HCT116 (cell line): ENCODE results near the gene C1QTNF9B. TPM values are rescaled to one million over a fixed set of nuclear protein-coding genes. Genes with fewer than 3 reads are reported as not detected.

Experiments
- ATAC-seq: fragments of 200-7000 bp; cut with Tn5 transposase; 2 replicates; pipeline ENCODE4 v1.9.1; 2020; ENCODE audit warnings: mild to moderate bottlenecking, moderate library complexity
- BruUV-seq: library from RNA; stranded (reverse); fragments of 400-500 nt; replicated peaks from 2 replicates; lab custom pipeline; 2021; lab: Mats Ljungman, UMichigan
- CTCF ChIA-PET: fragments of 300-600 bp; sonication (Branson Sonifier 250); formaldehyde crosslinking; loops from one replicate; lab custom pipeline; 2021; ENCODE audit warnings: antibody characterized with exemption; lab: Charles Lee
- POLR2A ChIA-PET: fragments of 300-600, 350-600 bp; sonication (Branson Sonifier 250); formaldehyde crosslinking; loops from one replicate; lab custom pipeline; 2021; ENCODE audit warnings: antibody characterized with exemption; lab: Charles Lee
- RAD21 ChIA-PET, 2 experiments: fragments of 300-600 bp; sonication (Branson Sonifier 250); formaldehyde crosslinking; loops; one replicate each; lab custom pipeline; 2023; ENCODE audit warnings: low total read pairs in 2 of 2; ENCODE audit not compliant: uncharacterized antibody in 2 of 2, unreplicated experiment in 2 of 2, low non-redundant PET in 1 of 2; lab: Charles Lee
- DNase-seq: peaks from one replicate; pipeline ENCODE4 v3.0.0-alpha.2; 2010; ENCODE audit warnings: low read depth, low spot score
- H2AFZ ChIP-seq: fragments of 200-600 bp; shearing (Covaris generic), sonication (generic); 2 replicates; pipeline ENCODE4 v1.6.1; 2017; ENCODE audit warnings: low read depth, mixed run types, mixed read lengths, antibody characterized with exemption, low read length; ENCODE audit not compliant: poor library complexity, severe bottlenecking
- H3K27ac ChIP-seq: 2 replicates; pipeline ENCODE4 v1.5.1; 2012; ENCODE audit warnings: low read depth, low read length
- H3K27me3 ChIP-seq: fragments of 200-600 bp; sonication (generic); 2 replicates; pipeline ENCODE4 v1.6.1; 2016; ENCODE audit warnings: mixed run types, low read length, mixed read lengths; ENCODE audit not compliant: insufficient read depth
- H3K36me3 ChIP-seq, 2 experiments: fragments of 200-500 bp in 1 of 2; fragments of 200-600 bp in 1 of 2; sonication (Bioruptor generic) in 1 of 2; sonication (generic) in 1 of 2; 2 replicates each; pipeline versions ENCODE4 v1.5.1 to v1.6.1; 2014 to 2016; ENCODE audit warnings: low read length in 2 of 2, inconsistent platforms in 1 of 2, mixed read lengths in 1 of 2, mixed run types in 1 of 2; ENCODE audit not compliant: insufficient read depth in 2 of 2, control insufficient read depth in 1 of 2
- H3K4me1 ChIP-seq, 2 experiments: fragments of 200-600 bp in 1 of 2; sonication (generic) in 1 of 2; 2 replicates each; pipeline versions ENCODE4 v1.5.1 to v1.6.1; 2012 to 2017; ENCODE audit warnings: low read length in 2 of 2, inconsistent platforms in 1 of 2, mild to moderate bottlenecking in 1 of 2, mixed read lengths in 1 of 2, mixed run types in 1 of 2, moderate library complexity in 1 of 2; ENCODE audit not compliant: insufficient read depth in 2 of 2, control insufficient read depth in 1 of 2
- H3K4me2 ChIP-seq: fragments of 200-600 bp; sonication (generic); 2 replicates; pipeline ENCODE4 v1.6.1; 2017; ENCODE audit warnings: mixed run types, low read length, mixed read lengths
- H3K4me3 ChIP-seq, 2 experiments: fragments of 200-600 bp in 1 of 2; sonication (generic) in 1 of 2; replicated peaks in 1 of 2; 2 replicates each; pipeline ENCODE4 v1.5.1; 2011 to 2016; ENCODE audit warnings: low read length in 2 of 2, control low read depth in 1 of 2, low read depth in 1 of 2, mild to moderate bottlenecking in 1 of 2, mixed read lengths in 1 of 2, mixed run types in 1 of 2
- H3K79me2 ChIP-seq: fragments of 200-600 bp; sonication (generic); 2 replicates; pipeline ENCODE4 v1.6.1; 2017; ENCODE audit warnings: mild to moderate bottlenecking, mixed run types, low read length, moderate library complexity, mixed read lengths; ENCODE audit not compliant: insufficient read depth
- H3K9ac ChIP-seq: fragments of 200-600 bp; sonication (generic); 2 replicates; pipeline ENCODE4 v1.6.1; 2016; ENCODE audit warnings: low read length, mixed read lengths
- H3K9me2 ChIP-seq: fragments of 200-600 bp; sonication (generic), shearing (Covaris generic); 2 replicates; pipeline ENCODE4 v1.6.1; 2017; ENCODE audit warnings: mixed run types, mild to moderate bottlenecking, moderate library complexity; ENCODE audit not compliant: insufficient read depth
- H3K9me3 ChIP-seq, 2 experiments: fragments of 200-500 bp in 1 of 2; fragments of 200-600 bp in 1 of 2; sonication (Bioruptor generic) in 1 of 2; sonication (generic) in 1 of 2; 2 replicates each; pipeline ENCODE4 v1.6.1; 2014 to 2017; ENCODE audit warnings: low read length in 2 of 2, mixed read lengths in 2 of 2, inconsistent platforms in 1 of 2, low read depth in 1 of 2, mild to moderate bottlenecking in 1 of 2, mixed run types in 1 of 2, moderate library complexity in 1 of 2; ENCODE audit not compliant: control insufficient read depth in 1 of 2, insufficient read depth in 1 of 2
- H4K20me1 ChIP-seq: fragments of 200-600 bp; sonication (generic), shearing (Covaris generic); 2 replicates; pipeline ENCODE4 v1.6.1; 2017; ENCODE audit warnings: mixed run types, mild to moderate bottlenecking, moderate library complexity; ENCODE audit not compliant: insufficient read depth
- CBX3 ChIP-seq: IDR thresholded peaks from 2 replicates; pipeline ENCODE4 v1.6.1; 2012; ENCODE audit warnings: low read depth
- CTCF ChIP-seq, 3 experiments: fragments of 200-600 bp in 1 of 3; sonication (generic) in 1 of 3; IDR thresholded peaks in 2 of 3; conservative IDR thresholded peaks in 1 of 3; 2 replicates each; pipeline ENCODE4 v1.5.1; 2012 to 2017; ENCODE audit warnings: low read depth in 2 of 3, low read length in 2 of 3, antibody characterized with exemption in 1 of 3, borderline replicate concordance in 1 of 3, control low read depth in 1 of 3, mild to moderate bottlenecking in 1 of 3, mixed read lengths in 1 of 3, mixed run types in 1 of 3, moderate library complexity in 1 of 3; ENCODE audit not compliant: insufficient read depth in 1 of 3
- ELF1 ChIP-seq: IDR thresholded peaks from 2 replicates; pipeline ENCODE4 v1.6.1; 2012; ENCODE audit warnings: low read depth, borderline replicate concordance
- JUND ChIP-seq: IDR thresholded peaks from 2 replicates; pipeline ENCODE4 v1.6.1; 2012
- RAD21 ChIP-seq: IDR thresholded peaks from 2 replicates; pipeline ENCODE4 v1.6.1; 2012; ENCODE audit warnings: low read depth, mild to moderate bottlenecking
- SIN3A ChIP-seq: IDR thresholded peaks from 2 replicates; pipeline ENCODE4 v1.6.1; 2012; ENCODE audit warnings: low read depth
- SRF ChIP-seq: IDR thresholded peaks from 2 replicates; pipeline ENCODE4 v1.6.1; 2012; ENCODE audit warnings: low read depth
- YY1 ChIP-seq: IDR thresholded peaks from 2 replicates; pipeline ENCODE4 v1.6.1; 2011; ENCODE audit warnings: low read length, low read depth, moderate library complexity, mild to moderate bottlenecking; ENCODE audit not compliant: insufficient replicate concordance; ENCODE audit errors: extremely low read depth
- ZFX ChIP-seq: fragments of 450-650 bp; IDR thresholded peaks from 2 replicates; pipeline ENCODE4 v1.6.1; 2017
- ZNF274 ChIP-seq: fragments of 200-500 bp; sonication (Bioruptor generic); IDR thresholded peaks from 2 replicates; pipeline ENCODE4 v1.6.1; 2014; ENCODE audit warnings: mild to moderate bottlenecking, low read depth, low read length, inconsistent platforms
- intact Hi-C: fragments of 100-400 bp; cut with micrococcal nuclease; formaldehyde crosslinking; loops from 2 replicates; pipeline ENCODE4 v1.10.0; 2022
- total RNA-seq: library from RNA; stranded (reverse); gene quantifications from one replicate; pipeline ENCODE4 v1.2.1, GENCODE V29; 2021; ENCODE audit not compliant: unreplicated experiment
- TF ChIP-seq, protein P1 (sequence below): IDR thresholded peaks from 2 replicates; pipeline ENCODE4 v1.6.1; 2012
- TF ChIP-seq, protein P2 (sequence below): IDR thresholded peaks from 2 replicates; pipeline ENCODE4 v1.6.1; 2012

Gene C1QTNF9B
- total RNA-seq, 1 experiment from 2014 or later: not detected

- TF ChIP-seq, protein P1, sequence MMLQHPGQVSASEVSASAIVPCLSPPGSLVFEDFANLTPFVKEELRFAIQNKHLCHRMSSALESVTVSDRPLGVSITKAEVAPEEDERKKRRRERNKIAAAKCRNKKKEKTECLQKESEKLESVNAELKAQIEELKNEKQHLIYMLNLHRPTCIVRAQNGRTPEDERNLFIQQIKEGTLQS: no peak
- TF ChIP-seq ELF1 (no peak), RAD21 (no peak), ZNF274 (no peak), SIN3A (no peak), JUND (no peak), SRF (no peak), ZFX (no peak)
- TF ChIP-seq, protein P2, sequence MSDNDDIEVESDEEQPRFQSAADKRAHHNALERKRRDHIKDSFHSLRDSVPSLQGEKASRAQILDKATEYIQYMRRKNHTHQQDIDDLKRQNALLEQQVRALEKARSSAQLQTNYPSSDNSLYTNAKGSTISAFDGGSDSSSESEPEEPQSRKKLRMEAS: no peak
Measured at GRCh38 chr13:23902975-23903905, 5.9 kb upstream of the C1QTNF9B start (continued).

- no peak for TF ChIP-seq YY1
- TF ChIP-seq CBX3: no peak
- TF ChIP-seq CTCF (IDR thresholded peaks at IDR 0.05 in 2 of 3, conservative IDR thresholded peaks at IDR 0.05 in 1 of 3; ENCODE audit: borderline replicate concordance in 1 of 3, insufficient read depth in 1 of 3, low read depth in 2 of 3, low read length in 2 of 3): no peak
- ChIA-PET POLR2A (no interaction called here), RAD21 (no interaction called here), CTCF (no interaction called here)
- H3K9me2 ChIP-seq: no peaks in the 10 kb centered on the region
- H4K20me1 ChIP-seq: no peaks in the 10 kb centered on the region
- DNase-seq (no peak), ATAC-seq (0 out of 2 replicates have a peak, but pooled peaks have one; percentile 17)
- H3K27me3 ChIP-seq: no peaks in the 10 kb centered on the region
- H3K9me3 ChIP-seq: no peaks in the 10 kb centered on the region
- H2AFZ ChIP-seq: no peak overlapping the region
- no TSS peak for BruUV-seq
- H3K36me3 ChIP-seq: no peaks in the 10 kb centered on the region
- no peak overlapping the region for H3K9ac ChIP-seq
- no peak overlapping the region for H3K27ac ChIP-seq
- H3K4me1 ChIP-seq: peaks cover 0 to 9% of the 10 kb centered on the region in 2 experiments; a peak in 1 of 4 replicates
- H3K4me3 ChIP-seq: no peak overlapping the region
- H3K4me2 ChIP-seq: no peak overlapping the region
- H3K79me2 ChIP-seq: no peaks in the 10 kb centered on the region
- intact Hi-C loops: no loop called here
Measured at GRCh38 chr13:23901365-23901764, 4.1 kb upstream of the C1QTNF9B start.
